IMR-90 (cell line): ENCODE measurements around the gene FBXL7. TPM values are rescaled to one million over a fixed set of nuclear protein-coding genes. Genes with fewer than 3 reads are reported as not detected.

Experiments used
- ATAC-seq: fragments of 200-7000 bp; cut with Tn5 transposase; 2 replicates; pipeline ENCODE4 v1.9.1; 2020; ENCODE audit warnings: low read depth, mild to moderate bottlenecking, moderate library complexity
- BruUV-seq: library from RNA; stranded (reverse); fragments of 400-500 nt; replicated peaks from 2 replicates; lab custom pipeline; 2021; lab: Mats Ljungman, UMichigan
- CTCF ChIA-PET: fragments of 300-600 bp; formaldehyde crosslinking; extraction: SDS; loops from one replicate; lab custom pipeline; 2021; ENCODE audit warnings: antibody characterized with exemption; lab: Yijun Ruan, JAX
- POLR2A ChIA-PET: fragments of 300-600 bp; sonication (Branson Sonifier 250); formaldehyde crosslinking; loops from one replicate; lab custom pipeline; 2022; ENCODE audit warnings: antibody characterized with exemption; ENCODE audit not compliant: unreplicated experiment; lab: Charles Lee
- DNase-seq: peaks from one replicate; pipeline ENCODE4 v3.0.0; 2013
- H2AFZ ChIP-seq: replicated peaks from 2 replicates; pipeline ENCODE3; 2013; ENCODE audit warnings: low read length, mild to moderate bottlenecking; ENCODE audit not compliant: poor library complexity
- H2AK5ac ChIP-seq: 2 replicates; pipeline ENCODE4 v1.6.1; 2013; ENCODE audit warnings: low read depth, low read length, inconsistent platforms
- H2AK9ac ChIP-seq: replicated peaks from 2 replicates; pipeline ENCODE3; 2013; ENCODE audit warnings: mild to moderate bottlenecking, low read depth, low read length, moderate library complexity; ENCODE audit not compliant: poor library complexity
- H2BK120ac ChIP-seq: 2 replicates; pipeline ENCODE4 v1.6.1; 2013; ENCODE audit warnings: low read depth, low read length, inconsistent platforms
- H2BK15ac ChIP-seq: 3 replicates; pipeline ENCODE4 v1.6.1; 2013; ENCODE audit warnings: low read depth, low read length, inconsistent platforms
- H2BK20ac ChIP-seq: 2 replicates; pipeline ENCODE4 v1.6.1; 2013; ENCODE audit warnings: low read depth, mild to moderate bottlenecking, inconsistent platforms, low read length, moderate library complexity
- H2BK5ac ChIP-seq: 2 replicates; pipeline ENCODE4 v1.6.1; 2013; ENCODE audit warnings: mild to moderate bottlenecking, low read depth, low read length, inconsistent platforms; ENCODE audit not compliant: poor library complexity, severe bottlenecking
- H3K14ac ChIP-seq: replicated peaks from 2 replicates; pipeline ENCODE4 v1.6.1; 2013; ENCODE audit warnings: low read depth, low read length, inconsistent platforms
- H3K18ac ChIP-seq: 2 replicates; pipeline ENCODE4 v1.6.1; 2013; ENCODE audit warnings: low read depth, low read length, control low read depth
- H3K23ac ChIP-seq: 2 replicates; pipeline ENCODE4 v1.6.1; 2013; ENCODE audit warnings: low read depth, low read length, inconsistent platforms
- H3K27ac ChIP-seq: 2 replicates; pipeline ENCODE4 v1.5.1; 2013; ENCODE audit warnings: mild to moderate bottlenecking, control low read depth, low read length; ENCODE audit not compliant: insufficient read depth
- H3K27me3 ChIP-seq: 2 replicates; pipeline ENCODE4 v1.6.1; 2013; ENCODE audit warnings: low read length; ENCODE audit not compliant: control insufficient read depth, insufficient read depth
- H3K36me3 ChIP-seq: 2 replicates; pipeline ENCODE4 v1.6.1; 2013; ENCODE audit warnings: low read length, mixed read lengths; ENCODE audit not compliant: control insufficient read depth, insufficient read depth
- H3K4ac ChIP-seq: 2 replicates; pipeline ENCODE4 v1.6.1; 2013; ENCODE audit warnings: low read depth, low read length, inconsistent platforms
- H3K4me1 ChIP-seq: 2 replicates; pipeline ENCODE4 v1.6.1; 2013; ENCODE audit warnings: low read length, mixed read lengths; ENCODE audit not compliant: control insufficient read depth, insufficient read depth
- H3K4me2 ChIP-seq: 2 replicates; pipeline ENCODE4 v1.6.1; 2013; ENCODE audit warnings: low read depth, mild to moderate bottlenecking, control low read depth, low read length, moderate library complexity
- H3K4me3 ChIP-seq: 2 replicates; pipeline ENCODE4 v1.5.1; 2013; ENCODE audit warnings: low read depth, mild to moderate bottlenecking, control low read depth, low read length, moderate library complexity; ENCODE audit not compliant: insufficient read depth
- H3K56ac ChIP-seq: 2 replicates; pipeline ENCODE4 v1.6.1; 2013; ENCODE audit warnings: low read length, inconsistent platforms; ENCODE audit not compliant: insufficient read depth; ENCODE audit errors: extremely low read depth
- H3K79me1 ChIP-seq, 2 experiments: 2 replicates each; pipeline ENCODE4 v1.6.1; 2013; ENCODE audit warnings: low read length in 2 of 2, inconsistent platforms in 1 of 2, low read depth in 1 of 2
- H3K9ac ChIP-seq: 2 replicates; pipeline ENCODE4 v1.6.1; 2013; ENCODE audit warnings: low read depth, low read length, control low read depth
- H3K9me1 ChIP-seq: 2 replicates; pipeline ENCODE4 v1.6.1; 2013; ENCODE audit warnings: low read length, inconsistent platforms; ENCODE audit not compliant: insufficient read depth
- H3K9me3 ChIP-seq: 2 replicates; pipeline ENCODE4 v1.6.1; 2013; ENCODE audit warnings: low read length; ENCODE audit not compliant: control insufficient read depth, insufficient read depth
- H4K20me1 ChIP-seq: 2 replicates; pipeline ENCODE4 v1.6.1; 2013; ENCODE audit warnings: low read length, inconsistent platforms; ENCODE audit not compliant: insufficient read depth
- H4K5ac ChIP-seq: 2 replicates; pipeline ENCODE4 v1.6.1; 2013; ENCODE audit warnings: mild to moderate bottlenecking, low read depth, low read length, control low read depth
- H4K8ac ChIP-seq, 2 experiments: 2 replicates each; pipeline ENCODE4 v1.6.1; 2013; ENCODE audit warnings: low read depth in 2 of 2, low read length in 2 of 2, control low read depth in 1 of 2, inconsistent platforms in 1 of 2
- H4K91ac ChIP-seq: 2 replicates; pipeline ENCODE4 v1.6.1; 2013; ENCODE audit warnings: low read depth, low read length, inconsistent platforms; ENCODE audit not compliant: insufficient read depth
- BHLHE40 ChIP-seq: fragments of 150-350 bp; IDR thresholded peaks from 2 replicates; pipeline ENCODE4 v1.6.1; 2016; ENCODE audit warnings: mild to moderate bottlenecking, low read depth, low read length
- CEBPB ChIP-seq: IDR thresholded peaks from 2 replicates; pipeline ENCODE4 v1.6.1; 2012; ENCODE audit warnings: low read depth, low read length, improper control_type of control experiment
- CHD1 ChIP-seq: IDR thresholded peaks from 2 replicates; pipeline ENCODE4 v1.6.1; 2012; ENCODE audit warnings: low read depth, low read length, improper control_type of control experiment
- FOS ChIP-seq: fragments of 150-350 bp; IDR thresholded peaks from 2 replicates; pipeline ENCODE4 v1.6.1; 2016; ENCODE audit warnings: low read depth, low read length
- MAFK ChIP-seq: IDR thresholded peaks from 2 replicates; pipeline ENCODE4 v1.6.1; 2012; ENCODE audit warnings: low read depth, low read length, improper control_type of control experiment
- MAZ ChIP-seq: IDR thresholded peaks from 2 replicates; pipeline ENCODE4 v1.6.1; 2012; ENCODE audit warnings: low read depth, mild to moderate bottlenecking, low read length, improper control_type of control experiment, moderate library complexity, borderline replicate concordance
- MXI1 ChIP-seq: IDR thresholded peaks from 2 replicates; pipeline ENCODE4 v1.6.1; 2012; ENCODE audit warnings: low read depth, mild to moderate bottlenecking, low read length, moderate library complexity, borderline replicate concordance
- NFE2L2 ChIP-seq: fragments of 150-350 bp; IDR thresholded peaks from 2 replicates; pipeline ENCODE4 v1.6.1; 2016; ENCODE audit warnings: low read depth, mild to moderate bottlenecking, low read length
- POLR2A ChIP-seq: IDR thresholded peaks from 2 replicates; pipeline ENCODE4 v1.6.1; 2012; ENCODE audit warnings: mild to moderate bottlenecking, low read depth, low read length
- RAD21 ChIP-seq: IDR thresholded peaks from 2 replicates; pipeline ENCODE4 v1.6.1; 2012; ENCODE audit warnings: low read length, improper control_type of control experiment
- RCOR1 ChIP-seq: IDR thresholded peaks from 2 replicates; pipeline ENCODE4 v1.6.1; 2012; ENCODE audit warnings: mild to moderate bottlenecking, low read length, improper control_type of control experiment; ENCODE audit not compliant: insufficient replicate concordance
- RFX5 ChIP-seq: IDR thresholded peaks from 2 replicates; pipeline ENCODE4 v1.8.0; 2012; ENCODE audit warnings: low read depth, mild to moderate bottlenecking, low read length, moderate library complexity
- SMC3 ChIP-seq: fragments of 150-350 bp; IDR thresholded peaks from 2 replicates; pipeline ENCODE4 v1.6.1; 2016; ENCODE audit warnings: low read depth, mild to moderate bottlenecking, antibody characterized with exemption, low read length, moderate library complexity
- WGBS, 2 experiments: methylation state at CpG; one replicate each; pipeline versions ENCODE4 v1.1.5 to v1.1.7; 2013; ENCODE audit warnings: missing lambda C conversion rate in 2 of 2; ENCODE audit not compliant: insufficient read length in 1 of 2; ENCODE audit errors: extremely low coverage in 2 of 2; 5-methylcytosine and 5-hydroxymethylcytosine counted together
- dilution Hi-C: fragments of 300-500 bp; cut with HindIII; formaldehyde crosslinking; loops from one replicate; pipeline ENCODE4 v1.14.3; 2018; ENCODE audit warnings: low sequenced_read_pairs; ENCODE audit not compliant: unreplicated experiment
- in situ Hi-C: fragments of 300-500 bp; cut with MboI; formaldehyde crosslinking; loops from 3 replicates; pipeline ENCODE4 v1.14.3; 2019; ENCODE audit warnings: low sequenced_read_pairs, inconsistent platforms, mixed read lengths
- intact Hi-C: fragments of 100-400 bp; cut with micrococcal nuclease; formaldehyde crosslinking; loops from 2 replicates; pipeline ENCODE4 v1.10.0; 2022
- polyA plus RNA-seq, 3 experiments: library from polyadenylated mRNA; depleted of rRNA; stranded (reverse); fragments of >200 nt; gene quantifications; 2 replicates each; pipeline ENCODE4 v1.2.3, GENCODE V29; 2012; ENCODE audit warnings: low replicate concordance in 1 of 3
- total RNA-seq: library from RNA; depleted of rRNA; stranded (reverse); fragments of >200 nt; gene quantifications from 2 replicates; pipeline ENCODE4 v1.2.3, GENCODE V29; 2012
- TF ChIP-seq, protein P1 (sequence below): fragments of 150-350 bp; IDR thresholded peaks from 2 replicates; pipeline ENCODE4 v1.6.1; 2016; ENCODE audit warnings: low read depth, mild to moderate bottlenecking, low read length, moderate library complexity, borderline replicate concordance
- TF ChIP-seq, protein P2 (sequence below): conservative IDR thresholded peaks from 2 replicates; pipeline ENCODE4 v1.5.1; 2012; ENCODE audit warnings: mild to moderate bottlenecking, low read depth, low read length, improper control_type of control experiment
- TF ChIP-seq, protein P3 (sequence below): fragments of 150-350 bp; IDR thresholded peaks from 2 replicates; pipeline ENCODE4 v1.6.1; 2017; ENCODE audit warnings: mild to moderate bottlenecking, antibody characterized with exemption, low read length, low read depth

The FBXL7 gene
- total and polyA plus RNA-seq, 2 of the 4 experiments (the other 2 are of a cell fraction) = 4.1 to 10.2 TPM

DNA sequence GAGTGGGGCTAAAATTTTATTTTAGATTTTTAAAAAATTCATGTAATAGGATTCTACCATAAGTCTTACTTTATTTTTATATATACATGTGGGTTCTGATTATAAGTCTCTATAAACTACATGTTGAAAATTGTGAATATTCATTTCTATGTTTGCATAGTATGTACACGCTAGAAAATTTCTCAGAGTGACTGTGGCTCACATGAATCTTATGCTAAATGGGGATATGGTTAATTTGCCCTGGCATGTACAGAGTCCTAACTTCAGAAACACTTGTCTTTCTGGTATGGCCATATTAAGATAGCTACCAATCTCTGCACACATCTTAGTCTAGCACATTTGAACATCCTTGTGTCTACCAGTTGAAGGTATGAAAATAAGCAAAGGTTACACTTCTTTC is 154.8 kb downstream of the FBXL7 start:
- Histone ChIP-seq H4K91ac (no peak overlapping the region), H3K9ac (no peak overlapping the region), H3K27me3 (no peaks in the 10 kb centered on the region), H3K79me1 (peaks cover 0 to 5% of the 10 kb centered on the region in 2 experiments; a peak in 2 of 4 replicates), H4K8ac (no peak overlapping the region), H2BK120ac (no peak overlapping the region), H3K9me1 (no peaks in the 10 kb centered on the region), H3K4me3 (no peak overlapping the region), H2AK9ac (no peak overlapping the region), H3K36me3 (no peaks in the 10 kb centered on the region), H2AFZ (no peak overlapping the region), H2AK5ac (no peak overlapping the region), H3K4ac (no peak overlapping the region), H4K20me1 (no peaks in the 10 kb centered on the region), H3K9me3 (no peaks in the 10 kb centered on the region), H3K18ac (no peak overlapping the region), H3K56ac (no peak overlapping the region), H2BK5ac (no peak overlapping the region), H2BK20ac (no peak overlapping the region), H2BK15ac (no peak overlapping the region), H3K23ac (no peak overlapping the region), H3K4me2 (no peak overlapping the region), H4K5ac (no peak overlapping the region), H3K14ac (no peak overlapping the region), H3K4me1 (no peaks in the 10 kb centered on the region), H3K27ac (no peak overlapping the region)
- intact Hi-C loops (no loop called here), dilution Hi-C loops (no loop called here), in situ Hi-C loops (no loop called here)
- BruUV-seq = no TSS peak
- no peak for ATAC-seq
- ChIA-PET CTCF (interaction anchor here (0.7 kb wide), 1 partner anchor 1261 kb away, joined by 6 read pairs; no protein-coding TSS in a partner anchor), POLR2A (no interaction called here)
- TF ChIP-seq MAZ (no peak), NFE2L2 (no peak), CHD1 (no peak), MAFK (no peak), CEBPB (no peak), POLR2A (no peak), BHLHE40 (no peak), FOS (no peak), RCOR1 (no peak), RAD21 (no peak), MXI1 (no peak), RFX5 (no peak), SMC3 (no peak)
- TF ChIP-seq, protein P1, sequence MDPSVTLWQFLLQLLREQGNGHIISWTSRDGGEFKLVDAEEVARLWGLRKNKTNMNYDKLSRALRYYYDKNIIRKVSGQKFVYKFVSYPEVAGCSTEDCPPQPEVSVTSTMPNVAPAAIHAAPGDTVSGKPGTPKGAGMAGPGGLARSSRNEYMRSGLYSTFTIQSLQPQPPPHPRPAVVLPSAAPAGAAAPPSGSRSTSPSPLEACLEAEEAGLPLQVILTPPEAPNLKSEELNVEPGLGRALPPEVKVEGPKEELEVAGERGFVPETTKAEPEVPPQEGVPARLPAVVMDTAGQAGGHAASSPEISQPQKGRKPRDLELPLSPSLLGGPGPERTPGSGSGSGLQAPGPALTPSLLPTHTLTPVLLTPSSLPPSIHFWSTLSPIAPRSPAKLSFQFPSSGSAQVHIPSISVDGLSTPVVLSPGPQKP = no peak
- TF ChIP-seq, protein P2, sequence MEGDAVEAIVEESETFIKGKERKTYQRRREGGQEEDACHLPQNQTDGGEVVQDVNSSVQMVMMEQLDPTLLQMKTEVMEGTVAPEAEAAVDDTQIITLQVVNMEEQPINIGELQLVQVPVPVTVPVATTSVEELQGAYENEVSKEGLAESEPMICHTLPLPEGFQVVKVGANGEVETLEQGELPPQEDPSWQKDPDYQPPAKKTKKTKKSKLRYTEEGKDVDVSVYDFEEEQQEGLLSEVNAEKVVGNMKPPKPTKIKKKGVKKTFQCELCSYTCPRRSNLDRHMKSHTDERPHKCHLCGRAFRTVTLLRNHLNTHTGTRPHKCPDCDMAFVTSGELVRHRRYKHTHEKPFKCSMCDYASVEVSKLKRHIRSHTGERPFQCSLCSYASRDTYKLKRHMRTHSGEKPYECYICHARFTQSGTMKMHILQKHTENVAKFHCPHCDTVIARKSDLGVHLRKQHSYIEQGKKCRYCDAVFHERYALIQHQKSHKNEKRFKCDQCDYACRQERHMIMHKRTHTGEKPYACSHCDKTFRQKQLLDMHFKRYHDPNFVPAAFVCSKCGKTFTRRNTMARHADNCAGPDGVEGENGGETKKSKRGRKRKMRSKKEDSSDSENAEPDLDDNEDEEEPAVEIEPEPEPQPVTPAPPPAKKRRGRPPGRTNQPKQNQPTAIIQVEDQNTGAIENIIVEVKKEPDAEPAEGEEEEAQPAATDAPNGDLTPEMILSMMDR = no peak
- TF ChIP-seq, protein P3, sequence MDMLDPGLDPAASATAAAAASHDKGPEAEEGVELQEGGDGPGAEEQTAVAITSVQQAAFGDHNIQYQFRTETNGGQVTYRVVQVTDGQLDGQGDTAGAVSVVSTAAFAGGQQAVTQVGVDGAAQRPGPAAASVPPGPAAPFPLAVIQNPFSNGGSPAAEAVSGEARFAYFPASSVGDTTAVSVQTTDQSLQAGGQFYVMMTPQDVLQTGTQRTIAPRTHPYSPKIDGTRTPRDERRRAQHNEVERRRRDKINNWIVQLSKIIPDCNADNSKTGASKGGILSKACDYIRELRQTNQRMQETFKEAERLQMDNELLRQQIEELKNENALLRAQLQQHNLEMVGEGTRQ = no peak
- WGBS, 2 experiments = no CpG with 5 or more reads among the region's 1 CpG
- no peak for DNase-seq
